ENCODE data around the gene RAB15.

RAB15 gene

GRCh38 chr14:64990296-64990695, 18.2 kb upstream of the RAB15 start:
- no peak for DNase-seq (ENCODE audit: low read depth in 2 of 2)

- DNase-seq (ENCODE audit: low read depth in 2 of 2), result no peak
Observed at GRCh38 chr14:64987438-64987767, 15.3 kb upstream of the RAB15 start.

- DNase-seq (ENCODE audit: low read depth in 2 of 2), result peak; percentile 79 to 82
Observed at GRCh38 chr14:64986648-64987437, 14.7 kb upstream of the RAB15 start, which contains the start of gene FNTB. Gene FNTB (plus strand): TSS chr14:64986895. CDS start chr14:64986954, 59 bp downstream.

- DNase-seq (ENCODE audit: low read depth in 2 of 2), result no peak
Observed at GRCh38 chr14:64983439-64984310, 11.5 kb upstream of the RAB15 start.

GRCh38 chr14:64979336-64980074, 7.4 kb upstream of the RAB15 start:
- DNase-seq (ENCODE audit: low read depth in 2 of 2), result no peak

- DNase-seq (ENCODE audit: low read depth in 2 of 2), result no peak
Observed at GRCh38 chr14:64974563-64974962, 2.4 kb upstream of the RAB15 start.

- DNase-seq (ENCODE audit: low read depth in 2 of 2), result no peak
Observed at GRCh38 chr14:64973826-64974225, 1.7 kb upstream of the RAB15 start.

GRCh38 chr14:64973026-64973442, 898 bp upstream of the RAB15 start:
- no peak for DNase-seq (ENCODE audit: low read depth in 2 of 2)

- DNase-seq (ENCODE audit: low read depth in 2 of 2), result no peak
Observed at GRCh38 chr14:64971491-64971942, 619 bp downstream of the RAB15 start.

- no peak for DNase-seq (ENCODE audit: low read depth in 2 of 2)
Observed at GRCh38 chr14:64970776-64971477, 1.2 kb downstream of the RAB15 start.

- no peak for DNase-seq (ENCODE audit: low read depth in 2 of 2)
Observed at GRCh38 chr14:64970041-64970440, 2.1 kb downstream of the RAB15 start.

- DNase-seq (ENCODE audit: low read depth in 2 of 2), result no peak
Observed at GRCh38 chr14:64968651-64969050, 3.5 kb downstream of the RAB15 start.

- DNase-seq (ENCODE audit: low read depth in 2 of 2), result no peak
Observed at GRCh38 chr14:64968167-64968566, 4.0 kb downstream of the RAB15 start.

- DNase-seq (ENCODE audit: low read depth in 2 of 2), result no peak
Observed at GRCh38 chr14:64966976-64967375, 5.2 kb downstream of the RAB15 start.

GRCh38 chr14:64965356-64966000, 6.7 kb downstream of the RAB15 start:
- DNase-seq (ENCODE audit: low read depth in 2 of 2), result no peak

- no peak for DNase-seq (ENCODE audit: low read depth in 2 of 2)
Observed at GRCh38 chr14:64963611-64964010, 8.5 kb downstream of the RAB15 start.

GRCh38 chr14:64960762-64961276, 11.3 kb downstream of the RAB15 start:
- DNase-seq (ENCODE audit: low read depth in 2 of 2), result no peak

- no peak for DNase-seq (ENCODE audit: low read depth in 2 of 2)
Observed at GRCh38 chr14:64958743-64959142, 13.4 kb downstream of the RAB15 start.

- no peak for DNase-seq (ENCODE audit: low read depth in 2 of 2)
Observed at GRCh38 chr14:64958201-64958600, 13.9 kb downstream of the RAB15 start.

- DNase-seq (ENCODE audit: low read depth in 2 of 2), result no peak
Observed at GRCh38 chr14:64956697-64957406, 15.3 kb downstream of the RAB15 start.
